B cell (primary cell): ENCODE data around the gene C20orf202.

Experiments
- CTCF ChIP-seq: fragments of 200-600 bp; IDR thresholded peaks from one replicate; pipeline ENCODE4 v1.8.0; 2022; ENCODE audit warnings: antibody characterized with exemption, mild to moderate bottlenecking
- EZH2 ChIP-seq: IDR thresholded peaks from 2 replicates; pipeline ENCODE4 v1.6.1; 2012; ENCODE audit warnings: borderline replicate concordance, low read depth, mild to moderate bottlenecking, moderate library complexity, low read length; ENCODE audit not compliant: insufficient read depth, poor library complexity, severe bottlenecking

DNA sequence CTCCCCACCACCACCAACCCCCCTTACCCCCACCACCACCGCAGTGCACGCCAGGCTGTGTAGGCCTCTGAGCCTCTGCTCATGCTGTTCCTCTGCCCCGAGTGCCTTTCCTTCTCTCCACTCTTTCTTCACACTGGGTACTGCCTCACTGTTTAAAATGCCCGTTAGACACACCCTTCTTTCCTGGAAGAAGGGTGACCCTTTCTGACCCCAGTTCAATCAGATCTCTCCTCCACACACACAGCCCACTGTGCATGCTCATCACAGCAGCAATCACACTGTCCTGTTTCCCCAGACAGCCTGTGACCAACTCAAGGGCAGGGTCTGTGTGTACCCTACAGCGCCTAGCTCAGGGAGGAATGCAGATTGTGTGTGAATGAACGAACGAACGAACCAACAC is 28.5 kb upstream of the C20orf202 start:
- TF ChIP-seq CTCF (no peak), EZH2 (no peak)
